Jurkat, Clone E6-1 (cell line): ENCODE results near the gene NR5A2.

Experiments
- DNase-seq: peaks from one replicate; pipeline ENCODE4 v3.0.0-alpha.2; 2011; ENCODE audit warnings: low read depth, low spot score
- H3K4me3 ChIP-seq: 2 replicates; pipeline ENCODE4 v1.5.1; 2011; ENCODE audit warnings: mild to moderate bottlenecking, low read length, control low read depth, moderate library complexity

Gene NR5A2

DNA sequence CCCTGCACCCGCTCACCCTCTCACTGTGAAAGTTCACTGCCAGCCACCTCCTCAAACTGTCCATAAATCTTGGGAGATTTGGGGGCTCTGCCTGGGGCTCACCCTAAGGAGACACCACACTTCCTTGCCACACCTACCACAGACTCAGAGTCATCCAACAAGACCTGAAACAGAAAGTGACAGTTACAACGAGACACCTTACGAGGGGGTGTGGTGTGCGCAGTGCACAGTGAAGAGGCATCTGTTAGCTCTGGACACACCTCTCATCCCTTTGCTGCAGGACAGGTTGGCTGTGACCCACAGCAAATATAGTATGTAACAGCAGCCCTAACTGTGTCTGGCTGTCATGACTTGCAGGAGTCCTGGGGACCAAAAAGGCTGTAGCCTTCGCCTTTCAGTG, 190.2 kb downstream of the NR5A2 start:
- H3K4me3 ChIP-seq = no peak overlapping the region
- DNase-seq = no peak

GRCh38 chr1:200221614-200222282, 194.2 kb downstream of the NR5A2 start:
- no peak overlapping the region for H3K4me3 ChIP-seq
- no peak for DNase-seq

GRCh38 chr1:200223207-200223606, 195.7 kb downstream of the NR5A2 start:
- DNase-seq = no peak
- no peak overlapping the region for H3K4me3 ChIP-seq

GRCh38 chr1:200223613-200224012, 196.1 kb downstream of the NR5A2 start:
- DNase-seq = no peak
- H3K4me3 ChIP-seq = no peak overlapping the region

- DNase-seq = no peak
- no peak overlapping the region for H3K4me3 ChIP-seq
Observed at GRCh38 chr1:200224315-200224714, 196.8 kb downstream of the NR5A2 start.

DNA sequence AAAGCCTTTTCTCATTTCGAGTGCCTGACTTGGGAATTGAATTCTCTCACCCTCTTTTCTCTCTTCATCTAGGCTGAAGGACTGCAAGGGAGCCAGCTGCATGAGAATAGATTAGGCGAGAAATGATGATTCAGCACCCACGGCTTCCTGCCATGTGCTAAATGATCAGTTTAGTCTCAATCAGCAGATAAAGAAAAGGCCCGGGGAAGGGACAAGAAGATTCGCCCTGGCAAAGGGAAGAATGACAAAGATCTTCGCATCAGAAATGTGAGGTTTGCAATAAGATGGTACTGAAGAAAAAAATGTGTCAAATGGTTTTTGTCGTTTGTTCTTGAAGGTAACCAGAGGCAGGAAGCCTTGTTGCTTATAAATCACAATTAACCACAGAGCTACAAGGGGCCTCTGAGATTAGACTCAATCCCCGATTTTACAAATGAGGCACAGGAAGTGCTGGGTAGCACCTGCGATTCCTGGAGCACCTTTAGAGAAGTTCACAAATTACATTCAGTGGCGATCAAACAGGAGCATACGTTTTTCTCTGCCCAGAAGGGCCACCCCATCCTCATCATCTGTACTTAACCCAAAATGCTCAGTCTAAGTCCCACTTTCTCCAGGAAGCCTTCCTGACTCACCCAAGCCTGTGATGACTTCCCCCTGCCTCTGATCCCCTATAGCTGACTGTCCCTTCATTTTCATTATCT, 198.9 kb downstream of the NR5A2 start:
- peak; percentile 56 for DNase-seq
- H3K4me3 ChIP-seq = no peak overlapping the region

DNA sequence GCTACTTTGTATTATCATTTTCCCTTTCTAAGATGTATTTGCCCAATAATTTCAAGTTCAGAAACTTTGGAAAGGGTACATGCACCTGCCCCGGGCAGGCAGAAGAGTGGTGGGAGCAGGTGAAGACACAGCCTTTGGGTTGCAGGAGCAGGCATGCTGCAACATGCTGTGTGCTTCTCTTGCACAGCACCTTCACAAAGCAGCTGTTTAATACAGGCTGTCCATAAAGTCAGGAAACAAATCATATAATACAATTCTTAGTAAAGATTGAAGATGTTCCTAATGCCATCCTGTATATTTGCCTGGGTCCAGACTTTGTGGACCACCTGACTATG, 199.4 kb downstream of the NR5A2 start:
- no peak for DNase-seq
- no peak overlapping the region for H3K4me3 ChIP-seq
